Stimulated activated CD4-positive, alpha-beta T cell treated with anti-CD3 and anti-CD28 coated beads, Interleukin-1b, Interleukin-23, amount 100 ng/mL, for 1 hour (primary cell): ENCODE results near the gene RNGTT.
"Not testable (repeated sequence)": the region's sequence is repeated elsewhere in the genome, so short reads cannot be mapped to it uniquely, and the experiment has no call there.

Experiments used
- DNase-seq, 2 donors: peaks; one replicate each; pipeline ENCODE4 v3.0.0-alpha.2; 2020; ENCODE audit warnings: low read depth in 2 of 2

RNGTT gene

GRCh38 chr6:88963139-88964090 is at the start of gene RNGTT:
Gene RNGTT, minus strand, starts transcription at chr6:88963618. Its CDS starts 209 bp downstream, at chr6:88963409.
- peak; percentile 93 to 98 for DNase-seq

GRCh38 chr6:89011436-89011835 is 48.0 kb upstream of the RNGTT start:
- no peak for DNase-seq

- no peak for DNase-seq
These were observed 47.4 kb upstream of the RNGTT start for GRCh38 chr6:89010825-89011224.

- no peak for DNase-seq
These were observed 46.2 kb upstream of the RNGTT start for GRCh38 chr6:89009624-89010059.

GRCh38 chr6:89008815-89009374 is 45.5 kb upstream of the RNGTT start:
- DNase-seq: no peak

- no peak for DNase-seq
These were observed 44.8 kb upstream of the RNGTT start for GRCh38 chr6:89008001-89008814.

GRCh38 chr6:89007209-89008000 is 44.0 kb upstream of the RNGTT start:
- no peak for DNase-seq

- DNase-seq: no peak
These were observed 39.1 kb upstream of the RNGTT start for GRCh38 chr6:89002523-89002922.

GRCh38 chr6:88997327-88997726 is 33.9 kb upstream of the RNGTT start:
- no peak for DNase-seq

GRCh38 chr6:88992741-88993552 is 29.5 kb upstream of the RNGTT start:
- DNase-seq: no peak

GRCh38 chr6:88989215-88989614 is 25.8 kb upstream of the RNGTT start:
- no peak for DNase-seq

- no peak for DNase-seq
These were observed 24.5 kb upstream of the RNGTT start for GRCh38 chr6:88987922-88988321.

- no peak for DNase-seq
These were observed 22.5 kb upstream of the RNGTT start for GRCh38 chr6:88985901-88986300.

- DNase-seq: no peak
These were observed 21.2 kb upstream of the RNGTT start for GRCh38 chr6:88984606-88985005.

- no peak for DNase-seq
These were observed 20.7 kb upstream of the RNGTT start for GRCh38 chr6:88984152-88984551.

- DNase-seq: no peak
These were observed 20.1 kb upstream of the RNGTT start for GRCh38 chr6:88983532-88983931.

- not testable (repeated sequence) for DNase-seq
These were observed 19.7 kb upstream of the RNGTT start for GRCh38 chr6:88983129-88983528.

- no peak for DNase-seq
These were observed 19.3 kb upstream of the RNGTT start for GRCh38 chr6:88982720-88983119.

- DNase-seq: no peak
These were observed 12.0 kb upstream of the RNGTT start for GRCh38 chr6:88975369-88975768.
